ENCODE measurements around the gene MRPS27. TPM values are rescaled to one million over a fixed set of nuclear protein-coding genes. Genes with fewer than 3 reads are reported as not detected.
A peak's percentile ranks its signal among the peaks of the same experiment; 100 is the strongest.

MRPS27 gene
- total and polyA plus RNA-seq, 9 of the 15 experiments (the other 6 are each of a cell fraction or from before 2014, with no cell fraction given), result 73.6 to 144 (median 106) TPM

- TF ChIP-seq, protein P1, sequence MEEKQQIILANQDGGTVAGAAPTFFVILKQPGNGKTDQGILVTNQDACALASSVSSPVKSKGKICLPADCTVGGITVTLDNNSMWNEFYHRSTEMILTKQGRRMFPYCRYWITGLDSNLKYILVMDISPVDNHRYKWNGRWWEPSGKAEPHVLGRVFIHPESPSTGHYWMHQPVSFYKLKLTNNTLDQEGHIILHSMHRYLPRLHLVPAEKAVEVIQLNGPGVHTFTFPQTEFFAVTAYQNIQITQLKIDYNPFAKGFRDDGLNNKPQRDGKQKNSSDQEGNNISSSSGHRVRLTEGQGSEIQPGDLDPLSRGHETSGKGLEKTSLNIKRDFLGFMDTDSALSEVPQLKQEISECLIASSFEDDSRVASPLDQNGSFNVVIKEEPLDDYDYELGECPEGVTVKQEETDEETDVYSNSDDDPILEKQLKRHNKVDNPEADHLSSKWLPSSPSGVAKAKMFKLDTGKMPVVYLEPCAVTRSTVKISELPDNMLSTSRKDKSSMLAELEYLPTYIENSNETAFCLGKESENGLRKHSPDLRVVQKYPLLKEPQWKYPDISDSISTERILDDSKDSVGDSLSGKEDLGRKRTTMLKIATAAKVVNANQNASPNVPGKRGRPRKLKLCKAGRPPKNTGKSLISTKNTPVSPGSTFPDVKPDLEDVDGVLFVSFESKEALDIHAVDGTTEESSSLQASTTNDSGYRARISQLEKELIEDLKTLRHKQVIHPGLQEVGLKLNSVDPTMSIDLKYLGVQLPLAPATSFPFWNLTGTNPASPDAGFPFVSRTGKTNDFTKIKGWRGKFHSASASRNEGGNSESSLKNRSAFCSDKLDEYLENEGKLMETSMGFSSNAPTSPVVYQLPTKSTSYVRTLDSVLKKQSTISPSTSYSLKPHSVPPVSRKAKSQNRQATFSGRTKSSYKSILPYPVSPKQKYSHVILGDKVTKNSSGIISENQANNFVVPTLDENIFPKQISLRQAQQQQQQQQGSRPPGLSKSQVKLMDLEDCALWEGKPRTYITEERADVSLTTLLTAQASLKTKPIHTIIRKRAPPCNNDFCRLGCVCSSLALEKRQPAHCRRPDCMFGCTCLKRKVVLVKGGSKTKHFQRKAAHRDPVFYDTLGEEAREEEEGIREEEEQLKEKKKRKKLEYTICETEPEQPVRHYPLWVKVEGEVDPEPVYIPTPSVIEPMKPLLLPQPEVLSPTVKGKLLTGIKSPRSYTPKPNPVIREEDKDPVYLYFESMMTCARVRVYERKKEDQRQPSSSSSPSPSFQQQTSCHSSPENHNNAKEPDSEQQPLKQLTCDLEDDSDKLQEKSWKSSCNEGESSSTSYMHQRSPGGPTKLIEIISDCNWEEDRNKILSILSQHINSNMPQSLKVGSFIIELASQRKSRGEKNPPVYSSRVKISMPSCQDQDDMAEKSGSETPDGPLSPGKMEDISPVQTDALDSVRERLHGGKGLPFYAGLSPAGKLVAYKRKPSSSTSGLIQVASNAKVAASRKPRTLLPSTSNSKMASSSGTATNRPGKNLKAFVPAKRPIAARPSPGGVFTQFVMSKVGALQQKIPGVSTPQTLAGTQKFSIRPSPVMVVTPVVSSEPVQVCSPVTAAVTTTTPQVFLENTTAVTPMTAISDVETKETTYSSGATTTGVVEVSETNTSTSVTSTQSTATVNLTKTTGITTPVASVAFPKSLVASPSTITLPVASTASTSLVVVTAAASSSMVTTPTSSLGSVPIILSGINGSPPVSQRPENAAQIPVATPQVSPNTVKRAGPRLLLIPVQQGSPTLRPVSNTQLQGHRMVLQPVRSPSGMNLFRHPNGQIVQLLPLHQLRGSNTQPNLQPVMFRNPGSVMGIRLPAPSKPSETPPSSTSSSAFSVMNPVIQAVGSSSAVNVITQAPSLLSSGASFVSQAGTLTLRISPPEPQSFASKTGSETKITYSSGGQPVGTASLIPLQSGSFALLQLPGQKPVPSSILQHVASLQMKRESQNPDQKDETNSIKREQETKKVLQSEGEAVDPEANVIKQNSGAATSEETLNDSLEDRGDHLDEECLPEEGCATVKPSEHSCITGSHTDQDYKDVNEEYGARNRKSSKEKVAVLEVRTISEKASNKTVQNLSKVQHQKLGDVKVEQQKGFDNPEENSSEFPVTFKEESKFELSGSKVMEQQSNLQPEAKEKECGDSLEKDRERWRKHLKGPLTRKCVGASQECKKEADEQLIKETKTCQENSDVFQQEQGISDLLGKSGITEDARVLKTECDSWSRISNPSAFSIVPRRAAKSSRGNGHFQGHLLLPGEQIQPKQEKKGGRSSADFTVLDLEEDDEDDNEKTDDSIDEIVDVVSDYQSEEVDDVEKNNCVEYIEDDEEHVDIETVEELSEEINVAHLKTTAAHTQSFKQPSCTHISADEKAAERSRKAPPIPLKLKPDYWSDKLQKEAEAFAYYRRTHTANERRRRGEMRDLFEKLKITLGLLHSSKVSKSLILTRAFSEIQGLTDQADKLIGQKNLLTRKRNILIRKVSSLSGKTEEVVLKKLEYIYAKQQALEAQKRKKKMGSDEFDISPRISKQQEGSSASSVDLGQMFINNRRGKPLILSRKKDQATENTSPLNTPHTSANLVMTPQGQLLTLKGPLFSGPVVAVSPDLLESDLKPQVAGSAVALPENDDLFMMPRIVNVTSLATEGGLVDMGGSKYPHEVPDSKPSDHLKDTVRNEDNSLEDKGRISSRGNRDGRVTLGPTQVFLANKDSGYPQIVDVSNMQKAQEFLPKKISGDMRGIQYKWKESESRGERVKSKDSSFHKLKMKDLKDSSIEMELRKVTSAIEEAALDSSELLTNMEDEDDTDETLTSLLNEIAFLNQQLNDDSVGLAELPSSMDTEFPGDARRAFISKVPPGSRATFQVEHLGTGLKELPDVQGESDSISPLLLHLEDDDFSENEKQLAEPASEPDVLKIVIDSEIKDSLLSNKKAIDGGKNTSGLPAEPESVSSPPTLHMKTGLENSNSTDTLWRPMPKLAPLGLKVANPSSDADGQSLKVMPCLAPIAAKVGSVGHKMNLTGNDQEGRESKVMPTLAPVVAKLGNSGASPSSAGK (IDR thresholded peaks at IDR 0.05), result peak; percentile 25; the same call in 1 of the 2 replicates
- TF ChIP-seq ZNF511 (CRISPR knock-in tag; IDR thresholded peaks at IDR 0.05), result no peak
- no peak for TF ChIP-seq MCM2 (IDR thresholded peaks at IDR 0.05; ENCODE audit: low read depth)
- no peak for TF ChIP-seq MAFF (IDR thresholded peaks at IDR 0.05; ENCODE audit: low read length)
- no peak for TF ChIP-seq KDM4B (IDR thresholded peaks at IDR 0.05; ENCODE audit: borderline replicate concordance in 2 of 2, low read depth in 1 of 2)
- no peak; the same call in 1 of the 2 replicates for TF ChIP-seq MECOM (CRISPR knock-in tag; IDR thresholded peaks at IDR 0.05)
- no peak for TF ChIP-seq NCOA2 (IDR thresholded peaks at IDR 0.05; ENCODE audit: partially characterized antibody in 2 of 2)
- TF ChIP-seq ZNF121 (CRISPR knock-in tag; conservative IDR thresholded peaks at IDR 0.05), result no peak
- TF ChIP-seq AFF1 (IDR thresholded peaks at IDR 0.05; ENCODE audit: low read depth in 1 of 2, partially characterized antibody in 2 of 2), result no peak
- TF ChIP-seq CBX3 (IDR thresholded peaks at IDR 0.05; ENCODE audit: borderline replicate concordance in 1 of 2, low read length in 2 of 2), result no peak
- TF ChIP-seq ZNF324 (CRISPR knock-in tag; IDR thresholded peaks at IDR 0.05), result no peak
Measured at GRCh38 chr5:72187388-72188075, 132.5 kb downstream of the MRPS27 start (continued).
